IMR-90 (cell line): ENCODE data around the gene ASXL2.

Source experiments
- BHLHE40 ChIP-seq: fragments of 150-350 bp; IDR thresholded peaks from 2 replicates; pipeline ENCODE4 v1.6.1; 2016; ENCODE audit warnings: mild to moderate bottlenecking, low read depth, low read length
- CEBPB ChIP-seq: IDR thresholded peaks from 2 replicates; pipeline ENCODE4 v1.6.1; 2012; ENCODE audit warnings: low read depth, low read length, improper control_type of control experiment
- MAFK ChIP-seq: IDR thresholded peaks from 2 replicates; pipeline ENCODE4 v1.6.1; 2012; ENCODE audit warnings: low read depth, low read length, improper control_type of control experiment
- MXI1 ChIP-seq: IDR thresholded peaks from 2 replicates; pipeline ENCODE4 v1.6.1; 2012; ENCODE audit warnings: low read depth, mild to moderate bottlenecking, low read length, moderate library complexity, borderline replicate concordance
- NFE2L2 ChIP-seq: fragments of 150-350 bp; IDR thresholded peaks from 2 replicates; pipeline ENCODE4 v1.6.1; 2016; ENCODE audit warnings: low read depth, mild to moderate bottlenecking, low read length
- POLR2A ChIP-seq: IDR thresholded peaks from 2 replicates; pipeline ENCODE4 v1.6.1; 2012; ENCODE audit warnings: mild to moderate bottlenecking, low read depth, low read length
- RFX5 ChIP-seq: IDR thresholded peaks from 2 replicates; pipeline ENCODE4 v1.8.0; 2012; ENCODE audit warnings: low read depth, mild to moderate bottlenecking, low read length, moderate library complexity
- SMC3 ChIP-seq: fragments of 150-350 bp; IDR thresholded peaks from 2 replicates; pipeline ENCODE4 v1.6.1; 2016; ENCODE audit warnings: low read depth, mild to moderate bottlenecking, antibody characterized with exemption, low read length, moderate library complexity
- TF ChIP-seq, protein P1 (sequence below): conservative IDR thresholded peaks from 2 replicates; pipeline ENCODE4 v1.5.1; 2012; ENCODE audit warnings: mild to moderate bottlenecking, low read depth, low read length, improper control_type of control experiment

DNA sequence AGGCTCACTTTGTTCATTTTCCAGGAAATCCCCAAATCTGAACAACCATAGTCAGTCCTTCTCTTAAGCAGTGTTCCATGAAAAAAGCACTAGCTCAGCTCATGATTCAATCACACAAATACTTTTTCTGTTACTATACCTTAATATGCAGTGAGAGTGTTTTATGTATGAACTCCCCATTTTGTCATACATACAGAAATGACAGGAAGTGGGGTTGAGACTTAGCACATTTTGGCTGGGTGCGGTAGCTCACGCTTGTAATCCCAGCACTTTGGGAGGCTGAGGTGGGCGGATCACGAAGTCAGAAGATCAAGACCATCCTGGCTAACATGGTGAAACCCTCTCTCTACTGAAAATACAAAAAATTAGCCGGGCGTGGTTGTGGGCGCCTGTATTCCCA, 149.7 kb downstream of the ASXL2 start:
- TF ChIP-seq, protein P1, sequence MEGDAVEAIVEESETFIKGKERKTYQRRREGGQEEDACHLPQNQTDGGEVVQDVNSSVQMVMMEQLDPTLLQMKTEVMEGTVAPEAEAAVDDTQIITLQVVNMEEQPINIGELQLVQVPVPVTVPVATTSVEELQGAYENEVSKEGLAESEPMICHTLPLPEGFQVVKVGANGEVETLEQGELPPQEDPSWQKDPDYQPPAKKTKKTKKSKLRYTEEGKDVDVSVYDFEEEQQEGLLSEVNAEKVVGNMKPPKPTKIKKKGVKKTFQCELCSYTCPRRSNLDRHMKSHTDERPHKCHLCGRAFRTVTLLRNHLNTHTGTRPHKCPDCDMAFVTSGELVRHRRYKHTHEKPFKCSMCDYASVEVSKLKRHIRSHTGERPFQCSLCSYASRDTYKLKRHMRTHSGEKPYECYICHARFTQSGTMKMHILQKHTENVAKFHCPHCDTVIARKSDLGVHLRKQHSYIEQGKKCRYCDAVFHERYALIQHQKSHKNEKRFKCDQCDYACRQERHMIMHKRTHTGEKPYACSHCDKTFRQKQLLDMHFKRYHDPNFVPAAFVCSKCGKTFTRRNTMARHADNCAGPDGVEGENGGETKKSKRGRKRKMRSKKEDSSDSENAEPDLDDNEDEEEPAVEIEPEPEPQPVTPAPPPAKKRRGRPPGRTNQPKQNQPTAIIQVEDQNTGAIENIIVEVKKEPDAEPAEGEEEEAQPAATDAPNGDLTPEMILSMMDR = no peak
- TF ChIP-seq MAFK (no peak), BHLHE40 (no peak), RFX5 (no peak), CEBPB (no peak), MXI1 (no peak), POLR2A (no peak), NFE2L2 (no peak), SMC3 (no peak)
